ENCODE data around the gene NELL2.

- TF ChIP-seq CTCF (IDR thresholded peaks at IDR 0.05; ENCODE audit: insufficient read depth, low read depth, low read length) = no peak
- no peak for TF ChIP-seq EZH2 (IDR thresholded peaks at IDR 0.05; ENCODE audit: insufficient read depth, low read length)
Observed at GRCh38 chr12:44616402-44616801, 259.7 kb downstream of the NELL2 start.

Measured in astrocyte (in vitro differentiated cells and primary cell).